AG09319 (cell line): ENCODE measurements around the gene SERTAD3.
A peak's percentile ranks its signal among the peaks of the same experiment; 100 is the strongest.
"Not testable (repeated sequence)": the region's sequence is repeated elsewhere in the genome, so short reads cannot be mapped to it uniquely, and the experiment has no call there.

ENCODE experiments used
- DNase-seq: peaks from one replicate; pipeline ENCODE4 v3.0.0-alpha.2; 2010; ENCODE audit warnings: low read depth; ENCODE audit errors: extremely low read depth
- TF ChIP-seq, protein P1 (sequence below): IDR thresholded peaks from 2 replicates; pipeline ENCODE4 v1.5.1; 2011; ENCODE audit warnings: low read depth, mild to moderate bottlenecking, inconsistent platforms, low read length, moderate library complexity

SERTAD3 gene

DNA sequence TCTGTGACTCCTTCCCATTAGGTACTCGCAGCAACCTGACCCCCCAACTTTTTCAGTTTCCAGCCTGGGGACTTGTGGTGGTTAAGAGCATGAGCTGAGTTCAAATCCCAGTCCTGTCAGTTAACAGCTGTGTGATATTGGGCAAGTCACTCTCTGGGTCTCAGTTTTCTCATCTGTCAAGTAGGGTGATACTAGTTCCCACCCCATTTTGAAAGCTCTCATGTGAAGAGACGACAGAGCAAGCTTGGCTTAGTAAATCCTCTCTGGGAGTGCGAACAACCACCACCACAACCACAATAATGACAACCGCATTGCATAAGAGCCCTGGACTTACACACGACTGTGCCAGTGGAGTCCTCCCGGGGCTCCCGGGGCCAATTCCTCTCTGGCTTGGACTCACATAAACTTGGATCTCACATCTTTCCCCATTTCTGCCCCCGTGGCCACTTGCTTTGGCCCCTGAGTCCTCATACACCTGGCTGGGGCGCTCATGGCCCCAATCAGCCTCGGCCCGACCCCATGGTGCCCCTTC is 21.0 kb upstream of the SERTAD3 start:
- peak; percentile 42 for DNase-seq
- TF ChIP-seq, protein P1, sequence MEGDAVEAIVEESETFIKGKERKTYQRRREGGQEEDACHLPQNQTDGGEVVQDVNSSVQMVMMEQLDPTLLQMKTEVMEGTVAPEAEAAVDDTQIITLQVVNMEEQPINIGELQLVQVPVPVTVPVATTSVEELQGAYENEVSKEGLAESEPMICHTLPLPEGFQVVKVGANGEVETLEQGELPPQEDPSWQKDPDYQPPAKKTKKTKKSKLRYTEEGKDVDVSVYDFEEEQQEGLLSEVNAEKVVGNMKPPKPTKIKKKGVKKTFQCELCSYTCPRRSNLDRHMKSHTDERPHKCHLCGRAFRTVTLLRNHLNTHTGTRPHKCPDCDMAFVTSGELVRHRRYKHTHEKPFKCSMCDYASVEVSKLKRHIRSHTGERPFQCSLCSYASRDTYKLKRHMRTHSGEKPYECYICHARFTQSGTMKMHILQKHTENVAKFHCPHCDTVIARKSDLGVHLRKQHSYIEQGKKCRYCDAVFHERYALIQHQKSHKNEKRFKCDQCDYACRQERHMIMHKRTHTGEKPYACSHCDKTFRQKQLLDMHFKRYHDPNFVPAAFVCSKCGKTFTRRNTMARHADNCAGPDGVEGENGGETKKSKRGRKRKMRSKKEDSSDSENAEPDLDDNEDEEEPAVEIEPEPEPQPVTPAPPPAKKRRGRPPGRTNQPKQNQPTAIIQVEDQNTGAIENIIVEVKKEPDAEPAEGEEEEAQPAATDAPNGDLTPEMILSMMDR, result no peak

DNA sequence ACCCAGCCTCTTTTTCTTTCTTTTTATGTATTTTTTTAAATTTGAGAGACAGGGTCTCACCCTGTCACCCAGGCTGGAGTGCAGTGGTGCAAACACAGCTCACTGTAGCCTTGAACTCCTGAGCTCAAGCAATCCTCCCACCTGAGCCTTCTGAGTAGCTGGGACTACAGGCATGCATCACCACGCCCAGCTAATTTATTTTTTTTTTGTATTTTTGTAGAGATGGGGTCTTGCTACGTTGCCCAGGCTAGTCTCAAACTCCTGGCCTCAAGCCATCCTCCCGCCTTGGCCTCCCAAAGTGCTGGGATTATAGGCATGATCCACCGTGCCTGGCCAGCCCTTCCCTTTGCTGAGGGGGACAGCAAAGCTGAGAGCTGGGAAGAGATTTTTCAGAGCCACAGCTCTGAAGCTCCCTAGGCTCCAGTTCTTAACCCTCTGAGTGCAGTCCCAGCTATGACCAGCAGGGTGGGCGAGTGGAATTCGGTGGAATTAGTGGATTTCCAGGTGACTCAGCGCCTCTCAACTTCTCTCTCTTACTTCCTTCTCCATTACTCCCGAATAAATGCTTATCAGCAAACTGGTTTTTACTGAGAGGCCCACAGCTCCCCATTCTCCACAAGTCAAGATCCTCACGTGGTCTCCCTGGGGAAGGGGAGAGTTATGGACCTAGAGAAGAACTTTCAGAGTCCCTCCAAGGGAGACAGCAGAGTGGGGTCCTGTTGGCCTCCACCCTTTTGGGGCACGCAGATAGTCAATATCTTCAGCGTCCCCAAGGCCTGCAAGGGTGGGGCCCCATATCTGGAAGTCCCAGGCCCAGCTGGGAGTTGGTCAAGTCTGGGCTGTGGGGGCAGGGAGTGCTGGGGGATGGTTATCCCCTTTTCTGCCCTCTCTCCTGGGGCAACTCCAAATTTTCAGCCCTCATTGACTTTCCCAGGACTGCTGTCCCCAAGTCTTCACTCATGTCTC is 20.2 kb upstream of the SERTAD3 start:
- TF ChIP-seq, protein P1, result peak; percentile 80
- peak; percentile 76 for DNase-seq

DNA sequence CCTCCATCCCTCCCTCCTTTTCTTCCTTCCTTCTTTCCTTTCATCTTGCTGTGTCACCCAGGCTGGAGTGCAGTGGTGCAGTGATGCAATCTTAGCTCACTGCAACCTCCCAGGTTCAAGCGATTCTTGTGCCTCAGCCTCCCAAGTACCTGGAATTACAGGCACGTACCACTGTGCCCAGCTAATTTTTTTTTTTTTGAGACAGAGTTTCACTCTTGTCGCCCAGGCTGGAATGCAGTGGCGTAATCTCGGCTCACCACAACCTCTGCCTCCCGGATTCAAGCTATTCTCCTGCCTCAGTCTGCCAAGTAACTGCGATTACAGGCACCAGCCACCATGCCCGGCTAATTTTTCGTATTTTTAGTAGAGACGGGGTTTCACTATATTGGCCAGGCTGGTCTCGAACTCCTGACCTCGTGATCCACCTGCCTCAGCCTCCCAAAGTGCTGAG is 19.5 kb upstream of the SERTAD3 start:
- not testable (repeated sequence) for DNase-seq

GRCh38 chr19:40461669-40462221 is 17.6 kb upstream of the SERTAD3 start:
- TF ChIP-seq, protein P1, result no peak
- no peak for DNase-seq

DNA sequence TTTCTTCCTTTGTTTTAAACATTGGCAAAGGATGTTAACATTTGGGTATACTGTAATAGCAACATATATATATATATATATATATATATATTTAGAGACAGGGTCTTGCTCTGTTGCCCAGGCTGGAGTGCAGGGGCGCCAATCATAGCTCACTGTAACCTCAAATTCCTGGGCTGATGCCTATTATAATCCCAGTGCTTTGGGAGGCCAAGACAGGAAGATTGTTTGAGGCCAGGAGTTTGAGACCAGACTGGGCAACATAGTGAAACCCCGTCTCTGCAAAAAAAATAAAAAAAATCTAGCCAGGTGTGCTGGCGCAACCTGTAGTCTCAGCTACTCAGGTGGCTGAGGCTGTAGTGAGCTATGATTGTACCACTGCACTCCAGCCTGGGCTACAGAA is 16.1 kb upstream of the SERTAD3 start:
- TF ChIP-seq, protein P1, result no peak
- no peak for DNase-seq

- no peak for DNase-seq
- TF ChIP-seq, protein P1, result no peak
Observed at GRCh38 chr19:40458597-40458974, 14.5 kb upstream of the SERTAD3 start.

DNA sequence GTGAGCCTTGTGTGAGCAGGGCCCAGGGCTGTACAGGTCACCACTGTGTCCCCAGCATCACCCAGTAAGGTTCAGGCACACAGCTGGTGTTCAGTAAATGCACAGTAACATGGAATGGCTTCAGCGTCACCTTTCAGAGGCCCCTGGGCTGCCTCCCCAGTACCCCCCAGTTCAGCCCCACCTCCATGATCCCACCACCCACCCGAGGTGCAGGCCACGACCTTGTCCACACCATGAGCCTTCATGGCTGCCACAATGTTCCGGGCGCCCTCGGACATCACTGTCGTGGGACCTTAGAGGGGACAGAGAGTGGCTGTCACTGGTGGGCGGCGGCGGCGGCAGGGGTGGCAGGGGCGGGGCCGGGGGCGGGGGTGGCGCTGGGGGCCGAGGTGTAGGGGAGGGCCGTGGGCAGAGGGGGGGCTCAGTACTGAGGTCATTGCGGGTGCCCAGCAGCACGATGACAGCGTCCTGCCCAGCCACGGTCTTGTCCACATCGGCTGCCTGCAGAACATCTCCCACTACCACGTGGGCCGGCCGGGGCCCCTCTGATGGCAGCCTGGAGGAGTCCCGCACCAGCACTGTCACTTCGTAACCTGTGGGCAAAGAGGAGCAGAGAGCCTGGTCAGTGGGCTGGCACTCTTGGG is 13.9 kb upstream of the SERTAD3 start:
- DNase-seq, result no peak
- TF ChIP-seq, protein P1, result no peak
